Breast epithelium (tissue), 3 donors: ENCODE measurements around the gene ODAD4.

Experiments used
- CTCF ChIP-seq, 3 donors: fragments of 450-650 bp; IDR thresholded peaks; one replicate each; pipeline ENCODE4 v1.5.1; 2016 to 2017; ENCODE audit warnings: antibody characterized with exemption in 3 of 3, mild to moderate bottlenecking in 3 of 3, moderate library complexity in 3 of 3
- POLR2A ChIP-seq: fragments of 450-650 bp; IDR thresholded peaks from one replicate; pipeline ENCODE4 v1.6.1; 2016; ENCODE audit warnings: antibody characterized with exemption, mild to moderate bottlenecking, moderate library complexity

- no peak for TF ChIP-seq POLR2A
- no peak for TF ChIP-seq CTCF (IDR thresholded peaks at IDR 0.05)
Measured at GRCh38 chr17:41919840-41920579, 10.4 kb upstream of the ODAD4 start.
